MCF 10A (cell line): ENCODE measurements around the gene ROCK2. TPM values are rescaled to one million over a fixed set of nuclear protein-coding genes. Genes with fewer than 3 reads are reported as not detected.

Experiments
- BruUV-seq: library from RNA; stranded (reverse); fragments of 400-500 nt; replicated peaks from 2 replicates; lab custom pipeline; 2021; lab: Mats Ljungman, UMichigan
- CTCF ChIA-PET: fragments of 300-600 bp; sonication (Branson Sonifier 250); formaldehyde crosslinking; extraction: SDS; loops from one replicate; lab custom pipeline; 2021; ENCODE audit warnings: antibody characterized with exemption, inconsistent platforms; lab: Yijun Ruan, JAX
- POLR2A ChIA-PET: fragments of 300-600, 350-650 bp; sonication (Branson Sonifier 250); formaldehyde crosslinking; extraction: SDS; loops from one replicate; lab custom pipeline; 2020; ENCODE audit warnings: antibody characterized with exemption, inconsistent platforms; lab: Yijun Ruan, JAX
- DNase-seq: peaks from one replicate; pipeline ENCODE4 v3.0.0-alpha.2; 2018; ENCODE audit not compliant: unreplicated experiment
- H3K27ac Mint-ChIP-seq: one replicate; pipeline ENCODE4 v1.8.0; 2022; ENCODE audit warnings: mild to moderate bottlenecking, low read depth, mixed read lengths; ENCODE audit not compliant: unreplicated experiment
- H3K27me3 Mint-ChIP-seq: one replicate; pipeline ENCODE4 v1.8.0; 2022; ENCODE audit warnings: mixed read lengths; ENCODE audit not compliant: insufficient read depth, unreplicated experiment
- H3K36me3 Mint-ChIP-seq: one replicate; pipeline ENCODE4 v1.8.0; 2022; ENCODE audit warnings: mild to moderate bottlenecking, moderate library complexity, mixed read lengths; ENCODE audit not compliant: insufficient read depth, unreplicated experiment
- H3K4me1 Mint-ChIP-seq: one replicate; pipeline ENCODE4 v1.8.0; 2022; ENCODE audit warnings: mixed read lengths; ENCODE audit not compliant: insufficient read depth, unreplicated experiment
- H3K4me3 Mint-ChIP-seq: one replicate; pipeline ENCODE4 v1.8.0; 2022; ENCODE audit warnings: mild to moderate bottlenecking, moderate library complexity, mixed read lengths; ENCODE audit not compliant: unreplicated experiment
- H3K9me3 Mint-ChIP-seq: one replicate; pipeline ENCODE4 v1.8.0; 2022; ENCODE audit warnings: mixed read lengths; ENCODE audit not compliant: unreplicated experiment
- intact Hi-C: fragments of 100-400 bp; cut with micrococcal nuclease; formaldehyde crosslinking; loops from 2 replicates; pipeline ENCODE4 v1.14.1; 2022
- total RNA-seq: library from RNA; stranded (reverse); gene quantifications from 2 replicates; pipeline ENCODE4 v1.2.3, GENCODE V29; 2022
- TF ChIP-seq, protein P1 (sequence below): fragments of 200-600 bp; IDR thresholded peaks from one replicate; pipeline ENCODE4 v1.8.0; 2022; ENCODE audit warnings: antibody characterized with exemption, mild to moderate bottlenecking; ENCODE audit not compliant: unreplicated experiment

The ROCK2 gene
- total RNA-seq, 1 experiment from 2014 or later: 40.7 TPM

DNA sequence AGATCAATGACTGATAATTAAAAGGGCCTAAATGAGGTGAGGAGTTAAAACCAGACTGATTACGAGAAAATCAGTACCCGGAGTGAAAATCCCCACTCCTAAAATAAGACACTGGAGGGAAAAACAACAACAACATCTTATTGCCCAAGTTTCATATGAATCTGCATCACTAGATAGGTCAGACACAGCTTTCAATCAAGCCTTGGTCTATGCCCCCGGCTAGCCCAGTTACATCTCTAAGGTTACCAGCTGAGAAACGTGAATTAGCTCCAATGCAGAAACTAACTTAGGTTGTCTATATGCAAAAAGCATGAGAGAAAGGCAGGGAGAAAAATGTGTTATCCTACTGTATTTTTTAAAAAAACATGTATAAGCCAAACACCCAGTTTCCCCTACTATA is 53.7 kb downstream of the ROCK2 start:
- CTCF ChIA-PET: interaction anchor here (0.6 kb wide), 1 partner anchor 85 kb away, joined by 3 read pairs; no protein-coding TSS in a partner anchor
- H3K4me1 Mint-ChIP-seq: peaks cover 12% of the 10 kb centered on the region

DNA sequence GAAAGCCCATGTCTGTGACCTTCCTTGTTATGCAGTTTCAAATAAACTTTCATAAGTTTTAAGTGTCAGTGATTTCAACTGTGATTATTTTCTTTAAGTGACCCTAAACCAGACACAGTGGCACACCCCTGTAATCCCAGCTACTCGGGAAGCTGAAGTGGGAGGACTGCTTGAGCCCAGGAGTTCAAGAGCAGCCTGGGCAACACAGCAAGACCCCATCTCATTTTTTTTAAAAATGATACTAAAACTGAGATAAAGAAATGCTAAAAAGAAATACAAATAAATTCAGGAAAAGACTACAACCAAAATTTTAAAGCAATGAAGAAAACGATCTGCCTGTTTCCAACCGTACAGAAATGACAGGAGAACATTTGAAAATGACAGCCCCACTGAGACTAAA is 54.2 kb downstream of the ROCK2 start:
- no peaks in the 10 kb centered on the region for H3K9me3 Mint-ChIP-seq
- intact Hi-C loops: no loop called here
- H3K36me3 Mint-ChIP-seq: peaks cover 5% of the 10 kb centered on the region
- ChIA-PET POLR2A (interaction anchor here (0.7 to 0.8 kb wide), 2 partner anchors 16 to 267 kb away, joined by 3 read pairs; no protein-coding TSS in a partner anchor), CTCF (no interaction called here)
- TF ChIP-seq, protein P1, sequence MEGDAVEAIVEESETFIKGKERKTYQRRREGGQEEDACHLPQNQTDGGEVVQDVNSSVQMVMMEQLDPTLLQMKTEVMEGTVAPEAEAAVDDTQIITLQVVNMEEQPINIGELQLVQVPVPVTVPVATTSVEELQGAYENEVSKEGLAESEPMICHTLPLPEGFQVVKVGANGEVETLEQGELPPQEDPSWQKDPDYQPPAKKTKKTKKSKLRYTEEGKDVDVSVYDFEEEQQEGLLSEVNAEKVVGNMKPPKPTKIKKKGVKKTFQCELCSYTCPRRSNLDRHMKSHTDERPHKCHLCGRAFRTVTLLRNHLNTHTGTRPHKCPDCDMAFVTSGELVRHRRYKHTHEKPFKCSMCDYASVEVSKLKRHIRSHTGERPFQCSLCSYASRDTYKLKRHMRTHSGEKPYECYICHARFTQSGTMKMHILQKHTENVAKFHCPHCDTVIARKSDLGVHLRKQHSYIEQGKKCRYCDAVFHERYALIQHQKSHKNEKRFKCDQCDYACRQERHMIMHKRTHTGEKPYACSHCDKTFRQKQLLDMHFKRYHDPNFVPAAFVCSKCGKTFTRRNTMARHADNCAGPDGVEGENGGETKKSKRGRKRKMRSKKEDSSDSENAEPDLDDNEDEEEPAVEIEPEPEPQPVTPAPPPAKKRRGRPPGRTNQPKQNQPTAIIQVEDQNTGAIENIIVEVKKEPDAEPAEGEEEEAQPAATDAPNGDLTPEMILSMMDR: no peak
- peaks cover 12% of the 10 kb centered on the region for H3K4me1 Mint-ChIP-seq
- no peak overlapping the region for H3K4me3 Mint-ChIP-seq
- DNase-seq: no peak
- BruUV-seq: no TSS peak
- H3K27me3 Mint-ChIP-seq: no peaks in the 10 kb centered on the region
- no peak overlapping the region for H3K27ac Mint-ChIP-seq

More for the DNA sequence above, 53.7 kb downstream of the ROCK2 start:
- intact Hi-C loops: no loop called here
- POLR2A ChIA-PET: interaction anchor here (0.7 to 0.8 kb wide), 2 partner anchors 16 to 267 kb away, joined by 3 read pairs; no protein-coding TSS in a partner anchor
- no peak overlapping the region for H3K27ac Mint-ChIP-seq
- TF ChIP-seq, protein P1: no peak
- H3K9me3 Mint-ChIP-seq: no peaks in the 10 kb centered on the region
- no peaks in the 10 kb centered on the region for H3K27me3 Mint-ChIP-seq
- BruUV-seq: no TSS peak
- DNase-seq: no peak
- peaks cover 3% of the 10 kb centered on the region for H3K36me3 Mint-ChIP-seq
- no peak overlapping the region for H3K4me3 Mint-ChIP-seq

DNA sequence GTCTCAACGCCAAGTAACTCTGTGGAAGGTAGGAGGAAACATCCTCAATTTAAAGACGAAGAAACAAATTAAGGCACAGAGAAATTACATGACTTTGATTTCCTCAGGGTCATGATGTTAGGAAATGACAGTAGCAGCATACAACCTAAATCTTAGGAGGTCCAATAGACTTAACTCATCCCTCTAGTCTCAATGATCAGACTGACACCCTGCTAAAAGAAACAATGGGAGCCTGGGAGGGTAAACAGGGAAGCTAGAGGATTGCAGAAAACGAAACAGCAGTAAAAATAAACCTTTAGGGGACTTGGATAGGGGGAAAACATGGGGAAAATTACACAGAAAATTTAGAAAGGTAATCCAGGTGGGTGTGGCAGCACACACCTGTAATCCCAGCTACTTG is 56.0 kb downstream of the ROCK2 start:
- H3K9me3 Mint-ChIP-seq: no peaks in the 10 kb centered on the region
- TF ChIP-seq, protein P1: no peak
- H3K27me3 Mint-ChIP-seq: no peaks in the 10 kb centered on the region
- H3K36me3 Mint-ChIP-seq: peaks cover 15% of the 10 kb centered on the region
- POLR2A ChIA-PET: interaction anchor here (1.6 to 2.3 kb wide), 2 partner anchors 8 to 16 kb away, joined by 3 to 9 read pairs; no protein-coding TSS in a partner anchor
- no TSS peak for BruUV-seq
- intact Hi-C loops: no loop called here
- no peak overlapping the region for H3K27ac Mint-ChIP-seq
- peaks cover 12% of the 10 kb centered on the region for H3K4me1 Mint-ChIP-seq
- DNase-seq: no peak
- no peak overlapping the region for H3K4me3 Mint-ChIP-seq
- CTCF ChIA-PET: no interaction called here

DNA sequence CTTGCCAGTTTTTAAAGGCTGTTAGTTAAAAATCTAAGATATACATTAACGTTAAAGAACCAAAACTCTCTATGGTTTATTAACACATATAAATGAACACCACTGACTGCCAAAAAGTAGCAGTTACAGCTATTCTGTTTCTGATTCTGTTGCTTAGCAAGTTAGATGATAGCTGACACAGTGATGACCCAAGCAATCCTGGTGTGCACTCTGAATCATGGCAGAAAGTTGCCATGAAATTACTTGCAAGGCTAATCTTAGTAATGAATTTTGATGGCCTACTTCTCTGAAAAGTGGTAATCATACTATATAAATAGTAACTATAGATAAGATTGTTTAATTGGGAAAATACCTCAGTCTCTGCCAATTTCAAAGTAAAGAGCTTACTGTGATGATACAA is 57.7 kb downstream of the ROCK2 start:
- Mint-ChIP-seq H3K27me3 (no peaks in the 10 kb centered on the region), H3K4me3 (no peak overlapping the region), H3K36me3 (peaks cover 29% of the 10 kb centered on the region), H3K9me3 (no peaks in the 10 kb centered on the region), H3K4me1 (peaks cover 5% of the 10 kb centered on the region), H3K27ac (peak overlapping the region; percentile 74)
- CTCF ChIA-PET: interaction anchor here (0.6 kb wide), 1 partner anchor 56 kb away, joined by 5 read pairs; no protein-coding TSS in a partner anchor
- DNase-seq: no peak
- no TSS peak for BruUV-seq
- intact Hi-C loops: no loop called here
- POLR2A ChIA-PET: interaction anchor here (0.5 to 2.5 kb wide), 3 partner anchors 10 to 57 kb away, joined by 3 to 14 read pairs (median 9); partner anchors contain the start of gene ROCK2
- TF ChIP-seq, protein P1: no peak
